Hair follicle dermal papilla cell (primary cell): ENCODE results near the gene C1orf105. TPM values are rescaled to one million over a fixed set of nuclear protein-coding genes. Genes with fewer than 3 reads are reported as not detected.

ENCODE experiments used
- total RNA-seq: library from RNA; depleted of rRNA; stranded (reverse); fragments of >200 nt; gene quantifications from 2 replicates; pipeline ENCODE4 v1.2.3, GENCODE V29; 2012

Gene C1orf105
- not detected in 2 replicates for total RNA-seq

DNA sequence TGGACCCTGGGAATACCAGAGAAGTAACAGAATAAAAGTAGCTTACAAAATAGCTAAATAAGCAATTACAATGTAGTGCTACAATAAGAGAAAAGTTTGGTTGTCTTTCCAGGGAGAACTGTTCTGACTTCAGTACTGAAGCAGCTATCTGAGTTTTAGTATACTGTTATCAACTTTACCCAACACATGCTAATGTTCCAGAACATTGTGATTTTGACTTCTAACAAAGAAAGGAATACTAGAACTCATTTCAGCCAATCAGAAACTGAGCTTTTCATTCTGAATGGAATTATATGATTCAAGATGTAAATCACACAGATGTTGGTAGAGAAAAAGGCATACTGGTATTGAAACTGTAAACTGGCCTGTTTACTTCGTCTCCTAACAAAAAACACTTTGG is at the start of gene C1orf105:
C1orf105 (plus strand) TSS at position 301 of the 400 bp plus-strand sequence. CDS start 201 bp downstream, outside the sequence.

DNA sequence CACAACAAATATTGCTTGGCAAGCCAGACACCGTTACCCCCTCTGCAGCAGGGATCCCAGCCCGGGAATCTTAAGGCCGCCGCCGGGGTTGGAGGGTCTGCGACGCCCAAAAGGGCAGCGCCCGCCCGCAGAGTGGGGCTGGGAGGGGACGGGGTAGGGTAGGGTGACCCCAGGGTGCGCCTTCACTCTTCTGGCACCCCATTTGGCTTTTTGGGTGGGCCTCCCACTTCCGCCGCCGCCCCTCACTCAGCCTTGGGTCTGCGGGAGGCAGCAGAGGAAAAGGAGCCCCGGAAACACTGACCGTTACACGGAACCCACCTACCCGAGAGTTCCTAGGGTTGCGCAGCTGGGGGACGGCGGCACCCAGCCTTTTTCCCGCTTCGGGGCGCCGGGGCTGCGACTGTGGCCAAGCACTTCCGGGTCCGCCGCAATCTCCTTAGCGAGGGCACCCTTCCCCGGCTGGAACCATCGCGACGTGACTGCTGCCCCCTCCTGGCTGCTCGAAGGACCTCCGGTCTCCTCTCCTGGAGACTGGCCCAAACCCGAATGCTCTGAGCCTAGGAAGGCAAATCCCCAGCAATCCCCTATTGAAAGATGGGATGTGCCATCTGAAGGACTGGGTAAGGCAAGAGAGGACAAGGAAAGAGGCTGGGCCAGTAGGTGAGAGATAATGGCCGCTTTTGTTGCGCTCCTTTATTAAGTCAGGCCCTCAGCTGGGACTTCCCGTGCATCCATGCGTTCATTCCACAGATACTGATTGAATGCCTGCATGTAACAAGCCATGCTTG is 23.4 kb downstream of the C1orf105 start, which contains the start of gene PIGC:
PIGC (minus strand) TSS at position 404 of the 788 bp plus-strand sequence. CDS start 1,447 bp downstream, outside the sequence.

Other genes with a start within 250 kb of the C1orf105 start
- 18.5 and 21.0 TPM in 2 replicates for gene PIGC, start 23.4 kb downstream of the C1orf105 start, total RNA-seq
- 41.3 and 51.8 TPM in 2 replicates for gene SUCO, start 112.5 kb downstream of the C1orf105 start, total RNA-seq
- not detected in 2 replicates for gene FASLG, start 238.4 kb downstream of the C1orf105 start, total RNA-seq